B cell (primary cell): ENCODE measurements around the gene TAF11. TPM values are rescaled to one million over a fixed set of nuclear protein-coding genes. Genes with fewer than 3 reads are reported as not detected.

Experiments used
- ATAC-seq: fragments of 200-7000 bp; cut with Tn5 transposase; one replicate; pipeline ENCODE4 v1.10.0; 2021; ENCODE audit warnings: low read depth, mild to moderate bottlenecking, moderate number of reproducible peaks, moderate library complexity
- CTCF ChIA-PET: fragments of 350-600 bp; sonication (Branson Sonifier 250); formaldehyde crosslinking; loops from one replicate; lab custom pipeline; 2021; ENCODE audit warnings: antibody characterized with exemption, inconsistent platforms; lab: Charles Lee
- POLR2A ChIA-PET: fragments of 350-600 bp; sonication (Branson Sonifier 250); formaldehyde crosslinking; loops from one replicate; lab custom pipeline; 2021; ENCODE audit warnings: antibody characterized with exemption; lab: Charles Lee
- DNase-seq: peaks from one replicate; pipeline ENCODE4 v3.0.0; 2013
- H2AFZ ChIP-seq: 2 replicates; pipeline ENCODE4 v1.6.1; 2012; ENCODE audit warnings: mild to moderate bottlenecking, low read depth, low read length; ENCODE audit not compliant: insufficient read depth, poor library complexity, severe bottlenecking
- H3K27ac ChIP-seq, 2 donors: 1 replicate in 1 of 2; 2 replicates in 1 of 2; pipeline ENCODE4 v1.5.1; 2012 to 2013; ENCODE audit warnings: low read length in 2 of 2, mild to moderate bottlenecking in 2 of 2, moderate library complexity in 1 of 2
- H3K27me3 ChIP-seq, 4 experiments: fragments of 200-600 bp in 1 of 4; sonication (generic) in 1 of 4; replicated peaks in 1 of 4; 1 replicate in 2 of 4; 2 replicates in 2 of 4; pipeline versions ENCODE4 v1.6.1 to v1.7.0; 2013 to 2016; ENCODE audit warnings: low read length in 3 of 4, mild to moderate bottlenecking in 2 of 4, mixed read lengths in 1 of 4, moderate library complexity in 1 of 4; ENCODE audit not compliant: insufficient read depth in 4 of 4, control insufficient read depth in 3 of 4; ENCODE audit errors: control extremely low read depth in 1 of 4
- H3K36me3 ChIP-seq, 2 experiments: replicated peaks in 1 of 2; 1 replicate in 1 of 2; 2 replicates in 1 of 2; pipeline versions ENCODE4 v1.6.1 to v1.7.1; 2013; ENCODE audit warnings: low read length in 1 of 2; ENCODE audit not compliant: insufficient read depth in 2 of 2, control insufficient read depth in 1 of 2; ENCODE audit errors: control extremely low read depth in 1 of 2, extremely low read depth in 1 of 2
- H3K4me1 ChIP-seq, 2 donors: fragments of 200-600 bp in 1 of 2; sonication (generic) in 1 of 2; 1 replicate in 1 of 2; 2 replicates in 1 of 2; pipeline versions ENCODE4 v1.5.1 to v1.6.1; 2013 to 2017; ENCODE audit warnings: low read length in 2 of 2; ENCODE audit not compliant: control insufficient read depth in 2 of 2, insufficient read depth in 2 of 2
- H3K4me2 ChIP-seq: replicated peaks from 2 replicates; pipeline ENCODE3; 2012; ENCODE audit warnings: mild to moderate bottlenecking, low read depth, low read length; ENCODE audit not compliant: poor library complexity, severe bottlenecking
- H3K4me3 ChIP-seq, 5 experiments: fragments of 200-600 bp in 1 of 5; sonication (generic) in 1 of 5; 1 replicate in 3 of 5; 2 replicates in 2 of 5; pipeline versions ENCODE4 v1.5.1 to v1.7.0; 2011 to 2016; ENCODE audit warnings: low read length in 4 of 5, mild to moderate bottlenecking in 4 of 5, low read depth in 2 of 5, control low read depth in 1 of 5, moderate library complexity in 1 of 5; ENCODE audit not compliant: insufficient read depth in 1 of 5; ENCODE audit errors: control extremely low read depth in 1 of 5, extremely low read depth in 1 of 5
- H3K79me2 ChIP-seq: fragments of 200-600 bp; sonication (generic); one replicate; pipeline ENCODE4 v1.6.0; 2016; ENCODE audit warnings: low read length; ENCODE audit not compliant: control insufficient read depth, insufficient read depth
- H3K9ac ChIP-seq: fragments of 200-600 bp; sonication (generic); 2 replicates; pipeline ENCODE4 v1.6.1; 2017; ENCODE audit warnings: mild to moderate bottlenecking, low read length, moderate library complexity
- H3K9me3 ChIP-seq, 3 donors: one replicate each; pipeline versions ENCODE4 v1.6.1 to v1.7.1; 2013; ENCODE audit warnings: low read length in 2 of 3; ENCODE audit not compliant: control insufficient read depth in 2 of 3, insufficient read depth in 1 of 3; ENCODE audit errors: control extremely low read depth in 1 of 3
- H4K20me1 ChIP-seq: 2 replicates; pipeline ENCODE4 v1.6.0; 2012; ENCODE audit warnings: mild to moderate bottlenecking, low read length; ENCODE audit not compliant: insufficient read depth, control insufficient read depth, poor library complexity, severe bottlenecking
- H3K27ac Mint-ChIP-seq: one replicate; pipeline ENCODE4 v1.8.0; 2021; ENCODE audit warnings: mixed read lengths
- H3K27me3 Mint-ChIP-seq: one replicate; pipeline ENCODE4 v1.8.0; 2021; ENCODE audit warnings: mixed read lengths
- H3K4me1 Mint-ChIP-seq: one replicate; pipeline ENCODE4 v1.8.0; 2021; ENCODE audit warnings: mixed read lengths
- H3K4me3 Mint-ChIP-seq: one replicate; pipeline ENCODE4 v1.8.0; 2021; ENCODE audit warnings: mixed read lengths
- H3K9me3 Mint-ChIP-seq: one replicate; pipeline ENCODE4 v1.8.0; 2022; ENCODE audit warnings: mixed read lengths; ENCODE audit not compliant: insufficient read depth
- EZH2 ChIP-seq: IDR thresholded peaks from 2 replicates; pipeline ENCODE4 v1.6.1; 2012; ENCODE audit warnings: borderline replicate concordance, low read depth, mild to moderate bottlenecking, moderate library complexity, low read length; ENCODE audit not compliant: insufficient read depth, poor library complexity, severe bottlenecking
- whole genome bisulfite sequencing: methylation state at CpG from one replicate; pipeline ENCODE4 v1.1.5; 2013; ENCODE audit warnings: missing lambda C conversion rate; ENCODE audit not compliant: insufficient coverage; 5-methylcytosine and 5-hydroxymethylcytosine counted together
- intact Hi-C: fragments of 100-400 bp; cut with micrococcal nuclease; formaldehyde crosslinking; loops from one replicate; pipeline ENCODE4 v1.10.0; 2022
- polyA plus RNA-seq: library from polyadenylated mRNA; depleted of rRNA; stranded (reverse); fragments of >200 nt; gene quantifications from 2 replicates; pipeline ENCODE4 v1.2.3, GENCODE V29; 2012
- total RNA-seq, 2 donors: library from RNA; stranded (reverse); fragments of 120-200 nt in 1 of 2; gene quantifications; 1 replicate in 1 of 2; 2 replicates in 1 of 2; pipeline versions ENCODE4 v1.2.3 to v1.2.4, GENCODE V29; 2013 to 2022
- TF ChIP-seq, protein P1 (sequence below): fragments of 200-600 bp; IDR thresholded peaks from one replicate; pipeline ENCODE4 v1.8.0; 2022; ENCODE audit warnings: antibody characterized with exemption, mild to moderate bottlenecking

TAF11 gene
- total and polyA plus RNA-seq, 2 donors (not counting 1 experiment from before 2014, with no cell fraction given) = 27.3 to 28.5 TPM

DNA sequence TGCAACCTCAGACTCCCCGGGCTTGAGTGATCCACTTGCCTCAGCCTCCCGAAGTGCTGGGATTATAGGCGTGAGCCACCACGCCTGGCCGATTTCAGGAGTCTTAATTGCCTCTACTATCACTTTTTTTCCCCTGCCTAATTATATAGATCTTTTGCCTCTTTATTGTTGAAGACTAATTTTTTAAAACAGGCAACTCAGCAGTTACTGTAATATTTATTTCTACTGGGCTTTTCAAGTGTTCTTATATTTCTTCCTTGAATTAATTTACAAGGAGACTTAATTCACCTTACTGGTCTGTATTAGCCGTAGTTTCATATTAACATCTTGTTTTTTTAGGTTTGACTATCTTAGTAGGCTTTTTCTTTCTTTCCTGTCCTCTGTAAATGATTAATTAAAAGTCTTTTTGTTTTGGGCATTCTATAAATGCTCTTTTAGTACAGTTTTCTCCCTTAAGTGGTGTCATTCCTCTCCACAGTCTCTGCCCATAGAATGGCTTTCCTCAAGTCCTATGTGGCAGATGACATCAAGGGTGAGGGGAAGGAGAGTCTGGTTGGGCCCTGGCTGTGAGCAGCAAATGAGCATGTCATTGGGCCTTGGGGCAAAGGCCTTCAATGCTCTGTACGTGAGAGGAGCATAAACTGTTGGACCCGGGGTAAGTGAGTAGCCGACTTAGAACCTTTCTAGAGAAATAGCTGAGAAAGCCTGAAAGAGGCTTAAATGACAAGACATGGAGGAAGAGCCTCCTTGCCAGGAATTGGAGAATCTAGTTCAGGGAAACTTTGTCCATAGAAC lies 37.2 kb upstream of the TAF11 start:
- H3K27me3 ChIP-seq = no peaks in the 10 kb centered on the region
- H2AFZ ChIP-seq = no peak overlapping the region
- Mint-ChIP-seq H3K27me3 (no peaks in the 10 kb centered on the region), H3K9me3 (no peaks in the 10 kb centered on the region), H3K4me1 (peaks cover 15% of the 10 kb centered on the region), H3K4me3 (no peak overlapping the region), H3K27ac (no peak overlapping the region)
- H3K4me3 ChIP-seq = no peak overlapping the region
- H3K79me2 ChIP-seq = peaks cover 4% of the 10 kb centered on the region
- H3K9ac ChIP-seq = no peak overlapping the region
- H3K9me3 ChIP-seq = no peaks in the 10 kb centered on the region
- H3K4me2 ChIP-seq = no peak overlapping the region
- no peaks in the 10 kb centered on the region for H3K4me1 ChIP-seq
- WGBS = 95% methylated on average over 4 of the region's 9 CpGs
- intact Hi-C loops = no loop called here
- no peak for DNase-seq
- CTCF ChIA-PET = interaction anchor here (0.6 kb wide), 1 partner anchor 17 kb away, joined by 3 read pairs; no protein-coding TSS in a partner anchor
- H3K27ac ChIP-seq = no peak overlapping the region
- peaks cover 4% of the 10 kb centered on the region for H4K20me1 ChIP-seq
- POLR2A ChIA-PET = no interaction called here
- TF ChIP-seq, protein P1, sequence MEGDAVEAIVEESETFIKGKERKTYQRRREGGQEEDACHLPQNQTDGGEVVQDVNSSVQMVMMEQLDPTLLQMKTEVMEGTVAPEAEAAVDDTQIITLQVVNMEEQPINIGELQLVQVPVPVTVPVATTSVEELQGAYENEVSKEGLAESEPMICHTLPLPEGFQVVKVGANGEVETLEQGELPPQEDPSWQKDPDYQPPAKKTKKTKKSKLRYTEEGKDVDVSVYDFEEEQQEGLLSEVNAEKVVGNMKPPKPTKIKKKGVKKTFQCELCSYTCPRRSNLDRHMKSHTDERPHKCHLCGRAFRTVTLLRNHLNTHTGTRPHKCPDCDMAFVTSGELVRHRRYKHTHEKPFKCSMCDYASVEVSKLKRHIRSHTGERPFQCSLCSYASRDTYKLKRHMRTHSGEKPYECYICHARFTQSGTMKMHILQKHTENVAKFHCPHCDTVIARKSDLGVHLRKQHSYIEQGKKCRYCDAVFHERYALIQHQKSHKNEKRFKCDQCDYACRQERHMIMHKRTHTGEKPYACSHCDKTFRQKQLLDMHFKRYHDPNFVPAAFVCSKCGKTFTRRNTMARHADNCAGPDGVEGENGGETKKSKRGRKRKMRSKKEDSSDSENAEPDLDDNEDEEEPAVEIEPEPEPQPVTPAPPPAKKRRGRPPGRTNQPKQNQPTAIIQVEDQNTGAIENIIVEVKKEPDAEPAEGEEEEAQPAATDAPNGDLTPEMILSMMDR = no peak
- TF ChIP-seq EZH2 = no peak
- no peaks in the 10 kb centered on the region for H3K36me3 ChIP-seq
- no peak for ATAC-seq

DNA sequence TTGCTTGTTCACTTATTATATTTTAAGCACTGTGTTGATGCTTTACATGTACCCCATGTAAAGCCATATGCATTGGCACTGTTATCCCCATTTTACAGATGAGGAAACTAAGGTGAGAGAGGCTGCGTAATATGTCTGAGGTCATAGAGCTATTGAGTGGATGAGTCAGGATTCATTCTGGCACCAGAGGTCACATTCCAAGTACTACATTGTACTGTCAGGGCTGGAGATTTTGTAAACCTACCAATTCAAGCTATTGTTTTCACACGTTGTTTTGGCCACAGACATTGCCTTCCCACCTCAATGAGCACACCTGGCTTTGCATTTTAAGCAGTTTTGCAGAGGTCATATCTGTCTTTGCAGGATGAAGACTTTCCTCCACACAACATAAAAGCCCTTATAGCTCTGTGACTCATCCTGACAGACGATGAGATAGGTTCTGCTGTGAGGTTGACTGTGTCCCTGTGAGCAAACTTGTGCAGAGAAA lies 34.4 kb upstream of the TAF11 start:
- CTCF ChIA-PET = no interaction called here
- POLR2A ChIA-PET = interaction anchor here (0.5 to 0.7 kb wide), 2 partner anchors 144 to 1842 kb away, joined by 5 to 8 read pairs; no protein-coding TSS in a partner anchor
- ATAC-seq = no peak

More for the DNA sequence above, 34.4 kb upstream of the TAF11 start:
- no peak overlapping the region for H3K27ac Mint-ChIP-seq
- Histone ChIP-seq H3K27ac (no peak overlapping the region), H3K27me3 (no peaks in the 10 kb centered on the region), H3K9ac (no peak overlapping the region), H3K79me2 (peaks cover 4% of the 10 kb centered on the region), H3K4me3 (no peak overlapping the region), H4K20me1 (peaks cover 5% of the 10 kb centered on the region), H3K9me3 (no peaks in the 10 kb centered on the region), H3K4me1 (no peaks in the 10 kb centered on the region), H3K36me3 (peaks cover 0 to 3% of the 10 kb centered on the region in 2 experiments), H2AFZ (no peak overlapping the region), H3K4me2 (no peak overlapping the region)
- no CpG with 5 or more reads among the region's 3 CpGs for WGBS
- intact Hi-C loops = no loop called here
- H3K27me3 Mint-ChIP-seq = no peaks in the 10 kb centered on the region
- no peak overlapping the region for H3K4me3 Mint-ChIP-seq
- no peak for DNase-seq
- H3K9me3 Mint-ChIP-seq = no peaks in the 10 kb centered on the region
- TF ChIP-seq EZH2 = no peak
- TF ChIP-seq, protein P1 = no peak
- H3K4me1 Mint-ChIP-seq = no peaks in the 10 kb centered on the region
